SK-N-SH (cell line): Measurements from ENCODE around the gene RBSN. TPM values are rescaled to one million over a fixed set of nuclear protein-coding genes. Genes with fewer than 3 reads are reported as not detected.

ENCODE experiments used
- CTCF ChIA-PET: fragments of 300-600, 350-600 bp; formaldehyde crosslinking; extraction: SDS; loops from one replicate; lab custom pipeline; 2021; lab: Yijun Ruan, JAX
- POLR2A ChIA-PET: fragments of 350-600 bp; sonication (Branson Sonifier 250); formaldehyde crosslinking; extraction: SDS; loops from one replicate; lab custom pipeline; 2020; ENCODE audit warnings: antibody characterized with exemption, inconsistent platforms; lab: Yijun Ruan, JAX
- DNase-seq: peaks from one replicate; pipeline ENCODE4 v3.0.0; 2012
- H2AFZ ChIP-seq: fragments of 200-600 bp; sonication (generic); 2 replicates; pipeline ENCODE4 v1.8.1; 2016; ENCODE audit warnings: antibody characterized with exemption, mild to moderate bottlenecking, low read depth
- H3F3A ChIP-seq: fragments of 200-600 bp; sonication (generic); replicated peaks from 2 replicates; pipeline ENCODE3; 2016; ENCODE audit warnings: antibody characterized with exemption, mild to moderate bottlenecking; ENCODE audit not compliant: insufficient read depth
- H3K27ac ChIP-seq, 2 experiments: fragments of 200-500 bp in 1 of 2; fragments of 200-600 bp in 1 of 2; sonication (Bioruptor generic) in 1 of 2; sonication (generic), shearing (Covaris generic) in 1 of 2; 2 replicates each; pipeline versions ENCODE4 v1.5.1 to v1.6.1; 2014 to 2016; ENCODE audit warnings: low read depth in 2 of 2, inconsistent platforms in 1 of 2, low read length in 1 of 2, mild to moderate bottlenecking in 1 of 2, mixed read lengths in 1 of 2
- H3K27me3 ChIP-seq: fragments of 200-600 bp; sonication (generic), shearing (Covaris generic); 2 replicates; pipeline ENCODE4 v1.6.1; 2016; ENCODE audit warnings: mixed run types; ENCODE audit not compliant: insufficient read depth
- H3K36me3 ChIP-seq, 2 experiments: fragments of 200-500 bp in 1 of 2; fragments of 200-600 bp in 1 of 2; sonication (Bioruptor generic) in 1 of 2; sonication (generic) in 1 of 2; replicated peaks in 1 of 2; 2 replicates each; pipeline versions ENCODE3 to v1.5.1; 2014 to 2016; ENCODE audit warnings: low read length in 1 of 2, mild to moderate bottlenecking in 1 of 2; ENCODE audit not compliant: insufficient read depth in 2 of 2, control insufficient read depth in 1 of 2
- H3K4me1 ChIP-seq, 2 experiments: fragments of 200-500 bp in 1 of 2; fragments of 200-600 bp in 1 of 2; sonication (Bioruptor generic) in 1 of 2; sonication (generic), shearing (Covaris generic) in 1 of 2; 2 replicates each; pipeline versions ENCODE4 v1.5.1 to v1.6.1; 2014 to 2016; ENCODE audit warnings: low read depth in 1 of 2, low read length in 1 of 2, mixed run types in 1 of 2; ENCODE audit not compliant: insufficient read depth in 2 of 2, control insufficient read depth in 1 of 2
- H3K4me2 ChIP-seq: fragments of 200-600 bp; sonication (generic), shearing (Covaris generic); 2 replicates; pipeline ENCODE4 v1.6.1; 2017; ENCODE audit warnings: mixed run types
- H3K4me3 ChIP-seq, 2 experiments: fragments of 200-500 bp in 1 of 2; fragments of 200-600 bp in 1 of 2; sonication (Bioruptor generic) in 1 of 2; sonication (generic), shearing (Covaris generic) in 1 of 2; 2 replicates each; pipeline versions ENCODE4 v1.5.1 to v1.8.1; 2014 to 2016; ENCODE audit warnings: low read depth in 2 of 2, inconsistent platforms in 1 of 2, low read length in 1 of 2, mild to moderate bottlenecking in 1 of 2, mixed read lengths in 1 of 2, moderate library complexity in 1 of 2
- H3K79me2 ChIP-seq: fragments of 200-600 bp; sonication (generic); 2 replicates; pipeline ENCODE4 v1.8.1; 2017; ENCODE audit warnings: mild to moderate bottlenecking; ENCODE audit not compliant: insufficient read depth
- H3K9ac ChIP-seq: fragments of 200-600 bp; sonication (generic); 2 replicates; pipeline ENCODE4 v1.6.1; 2017; ENCODE audit warnings: mixed run types
- H3K9me2 ChIP-seq: fragments of 200-600 bp; sonication (generic); 2 replicates; pipeline ENCODE4 v1.6.1; 2017; ENCODE audit warnings: mixed run types
- H3K9me3 ChIP-seq: fragments of 200-600 bp; sonication (generic); 2 replicates; pipeline ENCODE4 v1.6.1; 2017; ENCODE audit warnings: mixed run types, mild to moderate bottlenecking, moderate library complexity
- H4K20me1 ChIP-seq: fragments of 200-600 bp; sonication (generic); 2 replicates; pipeline ENCODE4 v1.6.1; 2017; ENCODE audit warnings: mild to moderate bottlenecking, mixed run types; ENCODE audit not compliant: insufficient read depth
- CHD2 ChIP-seq: fragments of 150-350 bp; IDR thresholded peaks from 2 replicates; pipeline ENCODE4 v1.6.1; 2018; ENCODE audit warnings: low read length; ENCODE audit not compliant: partially characterized antibody
- ELF1 ChIP-seq: IDR thresholded peaks from 2 replicates; pipeline ENCODE4 v1.4.0; 2012
- FOSL2 ChIP-seq: IDR thresholded peaks from 2 replicates; pipeline ENCODE4 v1.4.0; 2012; ENCODE audit warnings: low read depth, mild to moderate bottlenecking, moderate library complexity, borderline replicate concordance
- FOXJ3 ChIP-seq: sonication (generic); formaldehyde crosslinking; IDR thresholded peaks from 2 replicates; pipeline ENCODE4 v1.5.1; 2020; ENCODE audit warnings: mild to moderate bottlenecking, missing genetic modification reagents
- FOXM1 ChIP-seq: IDR thresholded peaks from 2 replicates; pipeline ENCODE4 v1.4.0; 2012; ENCODE audit warnings: low read depth, mild to moderate bottlenecking
- GABPA ChIP-seq: IDR thresholded peaks from 2 replicates; pipeline ENCODE4 v1.4.0; 2012; ENCODE audit warnings: low read depth, mild to moderate bottlenecking
- MEF2A ChIP-seq: IDR thresholded peaks from 2 replicates; pipeline ENCODE4 v1.4.0; 2012; ENCODE audit warnings: low read depth, borderline replicate concordance
- MXI1 ChIP-seq: IDR thresholded peaks from 2 replicates; pipeline ENCODE4 v1.6.1; 2012; ENCODE audit warnings: mild to moderate bottlenecking, low read depth, low read length, improper control_type of control experiment
- NFIC ChIP-seq: IDR thresholded peaks from 2 replicates; pipeline ENCODE4 v1.4.0; 2012; ENCODE audit warnings: borderline replicate concordance
- RAD21 ChIP-seq: IDR thresholded peaks from 2 replicates; pipeline ENCODE4 v1.6.1; 2012; ENCODE audit warnings: mild to moderate bottlenecking, low read length
- RXRA ChIP-seq: IDR thresholded peaks from 2 replicates; pipeline ENCODE4 v1.4.0; 2012; ENCODE audit warnings: low read depth, mild to moderate bottlenecking, borderline replicate concordance
- SMC3 ChIP-seq: IDR thresholded peaks from 2 replicates; pipeline ENCODE4 v1.6.1; 2012; ENCODE audit warnings: low read depth, low read length, improper control_type of control experiment
- TAF1 ChIP-seq: IDR thresholded peaks from 2 replicates; pipeline ENCODE4 v1.6.1; 2012; ENCODE audit warnings: low read depth, mild to moderate bottlenecking, low read length, moderate library complexity, borderline replicate concordance
- TEAD4 ChIP-seq: IDR thresholded peaks from 2 replicates; pipeline ENCODE4 v1.4.0; 2012; ENCODE audit warnings: mild to moderate bottlenecking, borderline replicate concordance; ENCODE audit not compliant: insufficient read depth
- WGBS: methylation state at CpG from one replicate; pipeline ENCODE4 v1.1.6; 2017; ENCODE audit warnings: low lambda C conversion rate; 5-methylcytosine and 5-hydroxymethylcytosine counted together
- polyA plus RNA-seq, 3 experiments: library from polyadenylated mRNA; depleted of rRNA; stranded (reverse); fragments of >200 nt; gene quantifications; 2 replicates each; pipeline ENCODE4 v1.2.3, GENCODE V29; 2012
- TF ChIP-seq, protein P1 (sequence below): fragments of 150-350 bp; IDR thresholded peaks from 2 replicates; pipeline ENCODE4 v1.6.1; 2017; ENCODE audit warnings: antibody characterized with exemption, low read length, low read depth, borderline replicate concordance
- TF ChIP-seq, protein P2 (sequence below): IDR thresholded peaks from 2 replicates; pipeline ENCODE4 v1.4.0; 2012; ENCODE audit warnings: low read depth, borderline replicate concordance
- TF ChIP-seq, protein P3 (sequence below): IDR thresholded peaks from 2 replicates; pipeline ENCODE4; 2012
- TF ChIP-seq, protein P4 (sequence below): IDR thresholded peaks from 2 replicates; pipeline ENCODE4 v1.4.0; 2012; ENCODE audit warnings: low read depth, borderline replicate concordance
- TF ChIP-seq, protein P5 (sequence below): fragments of 200-600 bp; sonication (generic); IDR thresholded peaks from 2 replicates; pipeline ENCODE4 v1.6.1; 2017; ENCODE audit warnings: antibody characterized with exemption, mild to moderate bottlenecking, moderate library complexity

Gene RBSN
- polyA plus RNA-seq, 1 of the 3 experiments (the other 2 are of a cell fraction): 4.7 TPM

DNA sequence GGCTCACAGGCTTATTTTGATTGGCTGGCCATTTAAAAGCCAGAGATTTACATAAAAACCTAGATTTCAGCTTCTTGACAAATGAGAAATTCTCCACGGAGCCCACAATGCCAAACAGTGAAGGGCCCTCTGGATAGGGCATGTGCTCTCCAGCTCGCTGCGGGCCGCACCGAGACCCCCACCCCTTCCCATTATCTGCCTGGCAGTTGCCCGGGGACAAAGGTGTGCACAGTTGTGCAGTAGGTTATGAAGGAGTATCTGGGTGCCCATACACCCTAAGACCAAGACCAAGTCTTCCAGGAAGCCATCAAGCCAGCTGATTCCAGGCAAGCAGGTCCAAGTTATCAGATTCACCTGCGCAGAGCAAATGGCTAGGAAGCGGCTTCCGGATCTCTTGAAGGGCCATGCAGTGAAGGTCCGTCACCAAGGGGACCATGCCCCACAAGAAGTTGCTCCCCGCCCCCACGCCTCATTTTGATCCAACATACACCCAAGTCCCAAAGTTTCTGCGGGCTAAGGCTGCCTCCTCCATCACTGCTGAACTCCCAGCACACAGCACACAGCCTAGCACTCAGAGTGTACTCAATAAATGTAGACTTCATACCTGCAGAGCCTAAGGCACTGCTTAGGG is 35.2 kb downstream of the RBSN start:
- peaks cover 4 to 11% of the 10 kb centered on the region in 2 experiments for H3K36me3 ChIP-seq
- peak; percentile 32 for DNase-seq
- POLR2A ChIA-PET: interaction anchor here (0.6 to 1.7 kb wide), 2 partner anchors 35 to 117 kb away, joined by 3 to 6 read pairs; partner anchors contain the start of gene RBSN
- peak overlapping the region in 1 of 2 experiments; percentile 9; a peak in 1 of 4 replicates for H3K27ac ChIP-seq
- 62% methylated on average over 11 of the region's 13 CpGs for WGBS
- no peaks in the 10 kb centered on the region for H3K9me2 ChIP-seq
- H3K79me2 ChIP-seq: peaks cover 49% of the 10 kb centered on the region
- peak overlapping the region; percentile 97 for H3K4me2 ChIP-seq
- H3K9me3 ChIP-seq: no peaks in the 10 kb centered on the region
- no peaks in the 10 kb centered on the region for H4K20me1 ChIP-seq
- 0 out of 2 replicates have a peak overlapping the region, but pooled peaks have one; percentile 84 for H2AFZ ChIP-seq
- H3K4me1 ChIP-seq: peaks cover 8 to 14% of the 10 kb centered on the region in 2 experiments; a peak in 2 of 4 replicates
- no peaks in the 10 kb centered on the region for H3F3A ChIP-seq
- no peaks in the 10 kb centered on the region for H3K27me3 ChIP-seq
- peak overlapping the region; percentile 97 for H3K9ac ChIP-seq
- CTCF ChIA-PET: interaction anchor here (0.9 to 1.8 kb wide), 2 partner anchors 11 to 17 kb away, joined by 4 to 5 read pairs; no protein-coding TSS in a partner anchor
- H3K4me3 ChIP-seq: peak overlapping the region; percentile 95 to 98
- TF ChIP-seq NFIC (no peak), CHD2 (no peak), RXRA (no peak), FOSL2 (no peak), GABPA (no peak)
- TF ChIP-seq, protein P1, sequence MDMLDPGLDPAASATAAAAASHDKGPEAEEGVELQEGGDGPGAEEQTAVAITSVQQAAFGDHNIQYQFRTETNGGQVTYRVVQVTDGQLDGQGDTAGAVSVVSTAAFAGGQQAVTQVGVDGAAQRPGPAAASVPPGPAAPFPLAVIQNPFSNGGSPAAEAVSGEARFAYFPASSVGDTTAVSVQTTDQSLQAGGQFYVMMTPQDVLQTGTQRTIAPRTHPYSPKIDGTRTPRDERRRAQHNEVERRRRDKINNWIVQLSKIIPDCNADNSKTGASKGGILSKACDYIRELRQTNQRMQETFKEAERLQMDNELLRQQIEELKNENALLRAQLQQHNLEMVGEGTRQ: no peak
- TF ChIP-seq, protein P2, sequence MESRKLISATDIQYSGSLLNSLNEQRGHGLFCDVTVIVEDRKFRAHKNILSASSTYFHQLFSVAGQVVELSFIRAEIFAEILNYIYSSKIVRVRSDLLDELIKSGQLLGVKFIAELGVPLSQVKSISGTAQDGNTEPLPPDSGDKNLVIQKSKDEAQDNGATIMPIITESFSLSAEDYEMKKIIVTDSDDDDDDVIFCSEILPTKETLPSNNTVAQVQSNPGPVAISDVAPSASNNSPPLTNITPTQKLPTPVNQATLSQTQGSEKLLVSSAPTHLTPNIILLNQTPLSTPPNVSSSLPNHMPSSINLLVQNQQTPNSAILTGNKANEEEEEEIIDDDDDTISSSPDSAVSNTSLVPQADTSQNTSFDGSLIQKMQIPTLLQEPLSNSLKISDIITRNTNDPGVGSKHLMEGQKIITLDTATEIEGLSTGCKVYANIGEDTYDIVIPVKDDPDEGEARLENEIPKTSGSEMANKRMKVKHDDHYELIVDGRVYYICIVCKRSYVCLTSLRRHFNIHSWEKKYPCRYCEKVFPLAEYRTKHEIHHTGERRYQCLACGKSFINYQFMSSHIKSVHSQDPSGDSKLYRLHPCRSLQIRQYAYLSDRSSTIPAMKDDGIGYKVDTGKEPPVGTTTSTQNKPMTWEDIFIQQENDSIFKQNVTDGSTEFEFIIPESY: no peak

DNA sequence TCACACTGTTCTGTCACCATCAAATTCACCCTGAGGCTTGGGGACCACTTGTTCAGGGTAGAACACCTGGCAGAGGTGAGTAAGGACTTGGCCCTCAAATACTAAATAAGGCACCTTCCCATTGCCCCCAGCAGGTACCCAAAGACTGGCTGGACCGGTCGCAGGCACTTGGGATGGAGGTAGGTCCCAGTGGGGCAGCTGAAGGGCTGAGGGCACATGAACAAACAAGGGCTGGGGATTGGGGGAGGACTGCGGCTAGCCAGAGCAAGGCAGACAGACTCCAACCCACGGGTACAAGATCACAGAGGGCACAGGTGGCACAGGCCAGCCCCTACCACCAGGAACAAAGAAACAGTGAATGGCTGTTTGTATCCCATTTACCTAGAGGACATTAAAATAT is 35.7 kb downstream of the RBSN start:
- ChIA-PET CTCF (no interaction called here), POLR2A (no interaction called here)
- H3K9me2 ChIP-seq: no peaks in the 10 kb centered on the region
- H3K36me3 ChIP-seq: peaks cover 4 to 15% of the 10 kb centered on the region in 2 experiments
- H3K79me2 ChIP-seq: peaks cover 49% of the 10 kb centered on the region
- H3K27me3 ChIP-seq: no peaks in the 10 kb centered on the region
- WGBS: 79% methylated on average over 4 of the region's 4 CpGs
- no peaks in the 10 kb centered on the region for H4K20me1 ChIP-seq
- H3F3A ChIP-seq: no peaks in the 10 kb centered on the region
- no peak overlapping the region for H3K9ac ChIP-seq
- H3K27ac ChIP-seq: peak overlapping the region in 1 of 2 experiments; percentile 47; a peak in 1 of 4 replicates
- DNase-seq: peak; percentile 29
- H3K4me1 ChIP-seq: peaks cover 8 to 14% of the 10 kb centered on the region in 2 experiments; a peak in 2 of 4 replicates
- no peak overlapping the region; a peak in 1 of 4 replicates for H3K4me3 ChIP-seq
- no peak overlapping the region for H2AFZ ChIP-seq
- H3K4me2 ChIP-seq: peak overlapping the region; percentile 97
- H3K9me3 ChIP-seq: no peaks in the 10 kb centered on the region
- TF ChIP-seq, protein P1: no peak
- no peak for TF ChIP-seq ELF1
- TF ChIP-seq, protein P3, sequence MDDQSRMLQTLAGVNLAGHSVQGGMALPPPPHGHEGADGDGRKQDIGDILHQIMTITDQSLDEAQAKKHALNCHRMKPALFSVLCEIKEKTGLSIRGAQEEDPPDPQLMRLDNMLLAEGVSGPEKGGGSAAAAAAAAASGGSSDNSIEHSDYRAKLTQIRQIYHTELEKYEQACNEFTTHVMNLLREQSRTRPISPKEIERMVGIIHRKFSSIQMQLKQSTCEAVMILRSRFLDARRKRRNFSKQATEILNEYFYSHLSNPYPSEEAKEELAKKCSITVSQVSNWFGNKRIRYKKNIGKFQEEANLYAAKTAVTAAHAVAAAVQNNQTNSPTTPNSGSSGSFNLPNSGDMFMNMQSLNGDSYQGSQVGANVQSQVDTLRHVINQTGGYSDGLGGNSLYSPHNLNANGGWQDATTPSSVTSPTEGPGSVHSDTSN: no peak
- no peak for TF ChIP-seq MXI1
- no peak for TF ChIP-seq TEAD4
- no peak for TF ChIP-seq TAF1
- TF ChIP-seq, protein P4, sequence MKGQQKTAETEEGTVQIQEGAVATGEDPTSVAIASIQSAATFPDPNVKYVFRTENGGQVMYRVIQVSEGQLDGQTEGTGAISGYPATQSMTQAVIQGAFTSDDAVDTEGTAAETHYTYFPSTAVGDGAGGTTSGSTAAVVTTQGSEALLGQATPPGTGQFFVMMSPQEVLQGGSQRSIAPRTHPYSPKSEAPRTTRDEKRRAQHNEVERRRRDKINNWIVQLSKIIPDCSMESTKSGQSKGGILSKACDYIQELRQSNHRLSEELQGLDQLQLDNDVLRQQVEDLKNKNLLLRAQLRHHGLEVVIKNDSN: no peak
- TF ChIP-seq FOXJ3 (CRISPR knock-in tag): no peak
- TF ChIP-seq, protein P5, sequence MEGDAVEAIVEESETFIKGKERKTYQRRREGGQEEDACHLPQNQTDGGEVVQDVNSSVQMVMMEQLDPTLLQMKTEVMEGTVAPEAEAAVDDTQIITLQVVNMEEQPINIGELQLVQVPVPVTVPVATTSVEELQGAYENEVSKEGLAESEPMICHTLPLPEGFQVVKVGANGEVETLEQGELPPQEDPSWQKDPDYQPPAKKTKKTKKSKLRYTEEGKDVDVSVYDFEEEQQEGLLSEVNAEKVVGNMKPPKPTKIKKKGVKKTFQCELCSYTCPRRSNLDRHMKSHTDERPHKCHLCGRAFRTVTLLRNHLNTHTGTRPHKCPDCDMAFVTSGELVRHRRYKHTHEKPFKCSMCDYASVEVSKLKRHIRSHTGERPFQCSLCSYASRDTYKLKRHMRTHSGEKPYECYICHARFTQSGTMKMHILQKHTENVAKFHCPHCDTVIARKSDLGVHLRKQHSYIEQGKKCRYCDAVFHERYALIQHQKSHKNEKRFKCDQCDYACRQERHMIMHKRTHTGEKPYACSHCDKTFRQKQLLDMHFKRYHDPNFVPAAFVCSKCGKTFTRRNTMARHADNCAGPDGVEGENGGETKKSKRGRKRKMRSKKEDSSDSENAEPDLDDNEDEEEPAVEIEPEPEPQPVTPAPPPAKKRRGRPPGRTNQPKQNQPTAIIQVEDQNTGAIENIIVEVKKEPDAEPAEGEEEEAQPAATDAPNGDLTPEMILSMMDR: no peak
- TF ChIP-seq FOXM1: no peak
- no peak for TF ChIP-seq RAD21
- no peak for TF ChIP-seq SMC3
- TF ChIP-seq NFIC: no peak
- no peak for TF ChIP-seq MEF2A
